HS-5 (cell line): Measurements from ENCODE around the gene TCN1.

Experiments
- DNase-seq: peaks from one replicate; pipeline ENCODE4 v3.0.0-alpha.2; 2012; ENCODE audit warnings: low read depth

Gene TCN1

DNA sequence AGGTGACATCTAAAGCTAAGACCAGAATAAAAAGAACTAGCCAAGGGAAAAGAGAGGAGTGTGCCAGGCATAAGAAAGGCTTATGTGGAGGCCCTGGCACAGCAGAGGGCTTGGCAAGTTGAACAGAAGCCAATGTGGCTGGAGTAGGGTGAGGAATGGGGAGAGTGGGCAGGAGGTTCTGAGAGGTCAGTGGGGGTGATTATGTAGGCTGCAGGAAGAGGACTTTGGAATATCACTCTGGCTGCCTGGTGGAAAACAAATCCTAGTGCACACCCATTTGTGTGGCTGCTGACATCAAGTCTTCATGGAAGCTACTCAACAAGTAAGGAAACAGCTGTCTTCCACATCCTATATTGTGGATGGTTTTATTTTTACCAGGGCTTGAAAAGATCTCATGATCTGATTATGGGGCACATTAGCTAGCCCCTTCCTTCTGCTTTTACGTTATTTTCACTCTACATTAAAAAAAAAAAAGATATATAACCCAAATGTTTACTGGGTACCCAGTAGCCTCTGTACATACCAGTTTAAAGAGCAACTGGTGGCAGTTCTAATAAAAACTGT, 59.2 kb downstream of the TCN1 start:
- no peak for DNase-seq

DNA sequence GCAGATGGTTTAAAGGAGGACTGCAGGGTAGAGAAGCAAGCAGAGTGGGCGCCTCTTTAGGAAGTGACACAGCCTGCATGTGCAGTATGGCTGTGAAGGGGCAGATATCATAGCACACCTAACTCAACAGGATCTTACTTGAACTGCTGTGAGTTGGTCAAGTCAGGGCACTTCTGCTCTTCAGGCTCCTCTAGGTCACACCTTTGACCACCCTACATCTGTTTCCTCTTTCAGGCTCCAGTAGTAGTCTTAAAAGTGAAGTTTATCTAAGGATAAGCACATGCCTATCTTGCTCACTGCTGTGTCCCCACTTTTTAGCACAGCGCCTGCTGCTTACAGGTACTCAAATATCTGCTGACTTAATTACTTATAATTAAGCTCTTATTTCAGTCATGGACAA, 62.2 kb downstream of the TCN1 start:
- DNase-seq, result no peak
